Keratinocyte (primary cell): Measurements from ENCODE around the gene DNAJC11. TPM values are rescaled to one million over a fixed set of nuclear protein-coding genes. Genes with fewer than 3 reads are reported as not detected.

Source experiments
- DNase-seq: peaks from one replicate; pipeline ENCODE4 v3.0.0-alpha.2; 2011; ENCODE audit warnings: low read depth, missing footprints, low spot score
- FAIRE-seq: peaks from 2 replicates; lab custom pipeline; 2011; peaks lifted over from hg19 to GRCh38; lab: Jason Lieb, UNC
- H2AFZ ChIP-seq: 2 replicates; pipeline ENCODE4 v1.6.0; 2012; ENCODE audit warnings: low read length, control low read depth, inconsistent platforms; ENCODE audit not compliant: control insufficient read depth
- H3K27ac ChIP-seq: 2 replicates; pipeline ENCODE4 v1.5.1; 2011; ENCODE audit warnings: low read length; ENCODE audit not compliant: control insufficient read depth, insufficient read depth
- H3K27me3 ChIP-seq: 3 replicates; pipeline ENCODE4 v1.6.0; 2011; ENCODE audit warnings: low read length; ENCODE audit not compliant: control insufficient read depth, insufficient read depth; ENCODE audit errors: extremely low read depth
- H3K36me3 ChIP-seq, 2 experiments: 2 replicates in 1 of 2; 3 replicates in 1 of 2; pipeline ENCODE4 v1.5.1; 2011; ENCODE audit warnings: low read length in 2 of 2, mild to moderate bottlenecking in 1 of 2; ENCODE audit not compliant: control insufficient read depth in 2 of 2, insufficient read depth in 2 of 2; ENCODE audit errors: extremely low read depth in 1 of 2
- H3K4me1 ChIP-seq: 3 replicates; pipeline ENCODE4 v1.5.1; 2011; ENCODE audit warnings: low read length; ENCODE audit not compliant: control insufficient read depth, insufficient read depth; ENCODE audit errors: extremely low read depth
- H3K4me2 ChIP-seq: 3 replicates; pipeline ENCODE4 v1.6.0; 2011; ENCODE audit warnings: low read depth, low read length; ENCODE audit not compliant: control insufficient read depth, insufficient read depth; ENCODE audit errors: extremely low read depth
- H3K4me3 ChIP-seq, 3 experiments: fragments of 200-600 bp in 1 of 3; sonication (generic) in 1 of 3; 2 replicates in 2 of 3; 3 replicates in 1 of 3; pipeline ENCODE4 v1.5.1; 2011 to 2016; ENCODE audit warnings: low read length in 3 of 3, mild to moderate bottlenecking in 3 of 3, control low read depth in 2 of 3, inconsistent platforms in 1 of 3, low read depth in 1 of 3, mixed read lengths in 1 of 3, mixed run types in 1 of 3, moderate library complexity in 1 of 3; ENCODE audit not compliant: control insufficient read depth in 2 of 3, insufficient read depth in 2 of 3; ENCODE audit errors: extremely low read depth in 1 of 3
- H3K79me2 ChIP-seq: 2 replicates; pipeline ENCODE4 v1.6.0; 2012; ENCODE audit warnings: low read length; ENCODE audit not compliant: control insufficient read depth, insufficient read depth
- H3K9ac ChIP-seq: 3 replicates; pipeline ENCODE4 v1.6.0; 2011; ENCODE audit warnings: low read length; ENCODE audit not compliant: control insufficient read depth, insufficient read depth; ENCODE audit errors: extremely low read depth
- H3K9me1 ChIP-seq: 3 replicates; pipeline ENCODE4 v1.6.0; 2011; ENCODE audit warnings: low read length; ENCODE audit not compliant: control insufficient read depth, insufficient read depth; ENCODE audit errors: extremely low read depth
- H3K9me3 ChIP-seq: 2 replicates; pipeline ENCODE4 v1.5.1; 2012; ENCODE audit warnings: low read depth, low read length; ENCODE audit not compliant: control insufficient read depth
- H4K20me1 ChIP-seq: 3 replicates; pipeline ENCODE4 v1.6.0; 2011; ENCODE audit warnings: low read length; ENCODE audit not compliant: control insufficient read depth, insufficient read depth; ENCODE audit errors: extremely low read depth
- CTCF ChIP-seq, 3 experiments: IDR thresholded peaks in 1 of 3; conservative IDR thresholded peaks in 1 of 3; optimal IDR thresholded peaks in 1 of 3; 2 replicates in 2 of 3; 3 replicates in 1 of 3; pipeline versions ENCODE3 to v1.5.1; 2011; ENCODE audit warnings: low read length in 3 of 3, mild to moderate bottlenecking in 3 of 3, moderate library complexity in 2 of 3, control low read depth in 1 of 3, inconsistent platforms in 1 of 3; ENCODE audit not compliant: insufficient read depth in 2 of 3; ENCODE audit errors: extremely low read depth in 1 of 3
- EZH2 ChIP-seq: IDR thresholded peaks from one replicate; pipeline ENCODE4 v1.6.1; 2012; ENCODE audit warnings: inconsistent platforms, mild to moderate bottlenecking, low read length, moderate library complexity
- dilution Hi-C: fragments of 300-500 bp; cut with MboI; formaldehyde crosslinking; loops from one replicate; pipeline ENCODE4 v1.7.0; 2020; ENCODE audit warnings: low sequenced_read_pairs; ENCODE audit not compliant: extremely low pct_ligation_motif_present
- polyA plus RNA-seq, 5 experiments: library from polyadenylated mRNA; depleted of rRNA in 3 of 5; stranded (reverse) in 3 of 5; stranded (forward) in 1 of 5; unstranded in 1 of 5; fragments of >200 nt; gene quantifications; 1 replicate in 1 of 5; 2 replicates in 3 of 5; 3 replicates in 1 of 5; pipeline versions ENCODE4 v1.2.1 to v1.2.3, GENCODE V29; 2011 to 2012; ENCODE audit warnings: missing spikeins in 2 of 5, low read depth in 1 of 5, low replicate concordance in 1 of 5

The DNAJC11 gene
- polyA plus RNA-seq, 1 donor (not counting 4 experiments of a cell fraction or from before 2014, with no cell fraction given), result 40.8 TPM

DNA sequence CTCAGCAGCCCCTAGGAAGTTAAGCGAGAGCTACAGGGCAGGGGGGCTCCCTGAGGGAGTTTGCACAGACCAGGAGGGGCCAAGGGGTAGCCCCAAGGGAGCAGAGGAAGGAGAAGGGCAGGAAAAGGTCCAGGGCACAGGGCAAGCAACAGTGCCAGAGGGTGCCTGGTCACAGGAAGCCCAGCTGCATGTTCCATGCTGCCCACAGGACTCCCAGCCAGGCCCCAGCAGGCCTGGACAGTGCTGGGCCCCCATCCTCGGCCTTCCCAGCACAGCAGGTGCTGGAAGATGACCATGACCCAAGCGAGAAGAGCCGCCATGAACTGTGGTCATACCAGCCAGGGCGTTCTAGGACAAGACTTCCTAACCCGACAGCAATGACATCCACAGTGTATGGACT is 110.0 kb downstream of the DNAJC11 start:
- peaks cover 48% of the 10 kb centered on the region for H3K79me2 ChIP-seq

DNA sequence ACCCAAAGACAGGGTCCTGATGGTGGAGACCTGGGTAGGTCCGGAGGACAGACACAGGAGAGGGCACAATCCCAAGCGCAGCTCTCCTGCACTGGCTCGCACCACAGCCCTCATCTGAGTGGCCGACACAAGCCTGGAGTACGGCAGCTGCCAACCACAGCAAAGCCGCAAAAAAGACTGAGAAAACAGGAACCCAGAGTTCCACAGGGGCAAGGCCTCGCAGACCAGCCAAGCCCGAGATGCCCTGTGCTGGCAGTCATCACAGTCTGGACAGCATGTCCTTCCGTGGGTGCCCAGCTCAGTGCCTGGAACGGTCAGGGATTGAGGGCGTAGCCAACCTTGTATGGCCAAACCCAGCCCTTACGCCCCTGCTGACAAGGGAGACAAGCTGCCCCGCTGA is 110.4 kb downstream of the DNAJC11 start:
- H3K36me3 ChIP-seq, result peaks cover 50 to 72% of the 10 kb centered on the region in 2 experiments

More for the DNA sequence above, 110.0 kb downstream of the DNAJC11 start:
- Histone ChIP-seq H2AFZ (no peak overlapping the region), H3K9me3 (no peaks in the 10 kb centered on the region), H3K36me3 (peaks cover 50 to 76% of the 10 kb centered on the region in 2 experiments), H3K4me3 (no peak overlapping the region), H3K9ac (no peak overlapping the region), H3K9me1 (peaks cover 7% of the 10 kb centered on the region), H3K4me2 (no peak overlapping the region), H3K27me3 (no peaks in the 10 kb centered on the region), H3K4me1 (peaks cover 33% of the 10 kb centered on the region), H3K27ac (no peak overlapping the region), H4K20me1 (peaks cover 61% of the 10 kb centered on the region)
- no peak for FAIRE-seq
- TF ChIP-seq CTCF (optimal IDR thresholded peaks at IDR 0.05 in 1 of 3, IDR thresholded peaks at IDR 0.05 in 1 of 3, conservative IDR thresholded peaks at IDR 0.05 in 1 of 3; ENCODE audit: extremely low read depth in 1 of 3, insufficient read depth in 2 of 3, low read length in 3 of 3) (no peak), EZH2 (no peak)
- no peak for DNase-seq
- dilution Hi-C loops, result no loop called here

More for the DNA sequence above, 110.4 kb downstream of the DNAJC11 start:
- peaks cover 33% of the 10 kb centered on the region for H3K4me1 ChIP-seq
- H3K9me1 ChIP-seq, result peaks cover 7% of the 10 kb centered on the region
- H4K20me1 ChIP-seq, result peaks cover 59% of the 10 kb centered on the region
- H3K79me2 ChIP-seq, result peaks cover 44% of the 10 kb centered on the region
- no peak overlapping the region for H3K9ac ChIP-seq
- FAIRE-seq, result no peak
- dilution Hi-C loops, result no loop called here
- no peak overlapping the region for H3K4me2 ChIP-seq
- H3K27ac ChIP-seq, result no peak overlapping the region
- no peak for TF ChIP-seq CTCF (optimal IDR thresholded peaks at IDR 0.05 in 1 of 3, IDR thresholded peaks at IDR 0.05 in 1 of 3, conservative IDR thresholded peaks at IDR 0.05 in 1 of 3; ENCODE audit: extremely low read depth in 1 of 3, insufficient read depth in 2 of 3, low read length in 3 of 3)
- no peak for TF ChIP-seq EZH2
- H2AFZ ChIP-seq, result no peak overlapping the region
- H3K4me3 ChIP-seq, result no peak overlapping the region
- H3K9me3 ChIP-seq, result no peaks in the 10 kb centered on the region
- no peak for DNase-seq
- H3K27me3 ChIP-seq, result no peaks in the 10 kb centered on the region
